NCI-H1930 (cell line): ENCODE measurements around the gene TMEM270.
"Not testable (repeated sequence)": the region's sequence is repeated elsewhere in the genome, so short reads cannot be mapped to it uniquely, and the experiment has no call there.

ENCODE experiments used
- DNase-seq, 2 experiments: peaks; one replicate each; lab custom pipeline; 2025; lab: John Stamatoyannopoulos, UW

TMEM270 gene

GRCh38 chr7:73860859-73861258 is at the start of gene TMEM270:
Gene TMEM270 (plus strand): TSS chr7:73861159. CDS start chr7:73861195, 36 bp downstream.
- no peak for DNase-seq

- DNase-seq = peak; percentile 31 to 66
Observed at GRCh38 chr7:73811760-73812168, 49.2 kb upstream of the TMEM270 start.

GRCh38 chr7:73812996-73813395 is 48.0 kb upstream of the TMEM270 start:
- no peak for DNase-seq

- DNase-seq = no peak
Observed at GRCh38 chr7:73815436-73815835, 45.5 kb upstream of the TMEM270 start.

GRCh38 chr7:73817121-73817520 is 43.8 kb upstream of the TMEM270 start:
- no peak for DNase-seq

- DNase-seq = no peak
Observed at GRCh38 chr7:73820013-73820412, 40.9 kb upstream of the TMEM270 start.

GRCh38 chr7:73821597-73822285 is 39.2 kb upstream of the TMEM270 start:
- not testable (repeated sequence) for DNase-seq

GRCh38 chr7:73822319-73823173 is 38.4 kb upstream of the TMEM270 start:
- no peak for DNase-seq

- no peak for DNase-seq
Observed at GRCh38 chr7:73823257-73823656, 37.7 kb upstream of the TMEM270 start.

GRCh38 chr7:73823873-73824592 is 36.9 kb upstream of the TMEM270 start:
- no peak for DNase-seq

GRCh38 chr7:73824986-73825385 is 36.0 kb upstream of the TMEM270 start:
- no peak for DNase-seq

- peak in 1 of 2 experiments; percentile 59 for DNase-seq
Observed at GRCh38 chr7:73827567-73828106, 33.3 kb upstream of the TMEM270 start.

GRCh38 chr7:73828107-73828803 is 32.7 kb upstream of the TMEM270 start:
- peak; percentile 26 to 50 for DNase-seq

GRCh38 chr7:73828972-73829371 is 32.0 kb upstream of the TMEM270 start:
- DNase-seq = no peak

- DNase-seq = no peak
Observed at GRCh38 chr7:73829505-73829904, 31.5 kb upstream of the TMEM270 start.

GRCh38 chr7:73829921-73830680 is 30.9 kb upstream of the TMEM270 start:
- no peak for DNase-seq

GRCh38 chr7:73830681-73831583 is 30.0 kb upstream of the TMEM270 start, which contains the start of gene CLDN4:
Gene CLDN4 (plus strand): TSS chr7:73830996. CDS start chr7:73831202, 206 bp downstream.
- DNase-seq = no peak

- DNase-seq = no peak
Observed at GRCh38 chr7:73831584-73831833, 29.4 kb upstream of the TMEM270 start.

- DNase-seq = no peak
Observed at GRCh38 chr7:73831834-73832651, 28.9 kb upstream of the TMEM270 start.
